Chondrocyte (in vitro differentiated cells): Measurements from ENCODE around the gene SWI5. TPM values are rescaled to one million over a fixed set of nuclear protein-coding genes. Genes with fewer than 3 reads are reported as not detected.

Experiments used
- DNase-seq: peaks from one replicate; pipeline ENCODE4 v3.0.0; 2021; ENCODE audit warnings: mixed read lengths, low spot score
- H3K27ac Mint-ChIP-seq: one replicate; pipeline ENCODE4 v1.8.0; 2021; ENCODE audit warnings: mild to moderate bottlenecking, moderate library complexity, mixed read lengths; ENCODE audit not compliant: unreplicated experiment
- H3K27me3 Mint-ChIP-seq: 2 replicates; pipeline ENCODE4 v1.8.0; 2021; ENCODE audit warnings: low read depth, mixed read lengths
- H3K36me3 Mint-ChIP-seq: 2 replicates; pipeline ENCODE4 v1.8.0; 2021; ENCODE audit warnings: low read depth, mixed read lengths
- H3K4me1 Mint-ChIP-seq: 2 replicates; pipeline ENCODE4 v1.8.0; 2021; ENCODE audit warnings: low read depth, mild to moderate bottlenecking, mixed read lengths
- H3K4me3 Mint-ChIP-seq: one replicate; pipeline ENCODE4 v1.8.0; 2021; ENCODE audit warnings: mild to moderate bottlenecking, moderate library complexity, mixed read lengths; ENCODE audit not compliant: unreplicated experiment
- H3K9me3 Mint-ChIP-seq: 2 replicates; pipeline ENCODE4 v1.8.0; 2021; ENCODE audit warnings: low read depth, mixed read lengths
- total RNA-seq: library from RNA; stranded (reverse); gene quantifications from 3 replicates; pipeline ENCODE4 v1.2.1, GENCODE V29; 2021
- TF ChIP-seq, protein P1 (sequence below): fragments of 200-600 bp; sonication (generic); IDR thresholded peaks from 2 replicates; pipeline ENCODE4 v1.5.0; 2021; ENCODE audit warnings: antibody characterized with exemption, mild to moderate bottlenecking, moderate library complexity

Gene SWI5
- total RNA-seq, 1 donor from 2014 or later, result 29.4 TPM

DNA sequence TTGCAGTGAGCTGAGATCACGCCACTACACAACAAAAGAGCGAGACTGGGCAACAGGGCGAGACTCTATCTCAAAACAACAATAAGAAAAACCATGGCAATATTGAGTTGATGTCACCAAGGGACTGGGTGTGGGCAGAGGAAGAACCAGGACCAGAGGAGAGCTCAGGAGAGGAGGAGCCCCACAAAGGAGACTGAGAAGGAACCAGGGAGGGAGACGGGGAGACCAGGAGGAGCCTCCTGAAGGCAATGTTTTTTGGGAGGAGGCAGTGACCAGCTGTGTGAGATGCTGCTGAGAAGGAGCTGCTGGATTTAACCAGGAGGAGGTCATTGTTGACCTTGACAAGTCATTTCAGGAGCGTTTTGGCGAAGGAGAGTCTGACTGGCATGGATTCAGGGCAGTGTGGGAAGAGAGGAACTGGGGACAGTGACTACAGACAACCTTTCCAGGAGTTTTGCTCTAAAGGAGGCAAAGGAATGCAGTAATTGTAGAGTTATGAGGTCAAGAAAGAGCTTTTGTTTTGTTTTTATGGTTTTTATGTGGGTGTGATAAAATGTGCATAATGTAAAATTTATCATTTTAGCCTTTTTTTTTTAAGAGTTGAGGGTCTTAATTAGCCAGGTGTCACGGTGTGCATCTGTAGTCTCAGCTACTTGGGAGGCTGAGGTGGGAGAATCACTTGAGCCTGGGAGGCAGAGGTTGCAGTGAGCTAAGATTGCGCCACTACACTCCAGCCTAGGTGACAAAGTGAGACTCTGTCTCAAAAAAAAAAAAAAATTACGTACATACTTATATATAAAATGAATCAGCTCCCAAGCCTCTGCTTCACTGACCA lies 28.3 kb downstream of the SWI5 start:
- Mint-ChIP-seq H3K9me3 (no peaks in the 10 kb centered on the region), H3K4me3 (no peak overlapping the region), H3K27ac (no peak overlapping the region), H3K4me1 (peaks cover 9% of the 10 kb centered on the region), H3K27me3 (no peaks in the 10 kb centered on the region), H3K36me3 (peaks cover 4% of the 10 kb centered on the region)
- no peak for DNase-seq
- TF ChIP-seq, protein P1, sequence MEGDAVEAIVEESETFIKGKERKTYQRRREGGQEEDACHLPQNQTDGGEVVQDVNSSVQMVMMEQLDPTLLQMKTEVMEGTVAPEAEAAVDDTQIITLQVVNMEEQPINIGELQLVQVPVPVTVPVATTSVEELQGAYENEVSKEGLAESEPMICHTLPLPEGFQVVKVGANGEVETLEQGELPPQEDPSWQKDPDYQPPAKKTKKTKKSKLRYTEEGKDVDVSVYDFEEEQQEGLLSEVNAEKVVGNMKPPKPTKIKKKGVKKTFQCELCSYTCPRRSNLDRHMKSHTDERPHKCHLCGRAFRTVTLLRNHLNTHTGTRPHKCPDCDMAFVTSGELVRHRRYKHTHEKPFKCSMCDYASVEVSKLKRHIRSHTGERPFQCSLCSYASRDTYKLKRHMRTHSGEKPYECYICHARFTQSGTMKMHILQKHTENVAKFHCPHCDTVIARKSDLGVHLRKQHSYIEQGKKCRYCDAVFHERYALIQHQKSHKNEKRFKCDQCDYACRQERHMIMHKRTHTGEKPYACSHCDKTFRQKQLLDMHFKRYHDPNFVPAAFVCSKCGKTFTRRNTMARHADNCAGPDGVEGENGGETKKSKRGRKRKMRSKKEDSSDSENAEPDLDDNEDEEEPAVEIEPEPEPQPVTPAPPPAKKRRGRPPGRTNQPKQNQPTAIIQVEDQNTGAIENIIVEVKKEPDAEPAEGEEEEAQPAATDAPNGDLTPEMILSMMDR, result no peak

DNA sequence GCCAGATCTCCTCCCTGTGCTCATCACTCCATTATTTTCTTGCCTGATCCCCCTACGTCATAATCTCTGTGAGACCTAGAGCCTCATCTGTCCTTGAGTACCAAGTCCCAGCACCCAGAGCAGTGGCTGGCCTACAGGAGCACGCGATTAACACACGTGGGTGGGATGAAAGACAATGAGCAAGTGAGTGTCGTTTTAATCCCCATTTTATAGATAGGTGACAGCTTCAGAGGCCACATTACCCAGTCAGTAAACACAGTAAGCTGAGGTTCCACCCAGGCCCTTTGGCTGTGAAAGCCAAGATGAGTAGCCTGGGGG lies 28.9 kb downstream of the SWI5 start:
- Mint-ChIP-seq H3K4me1 (peaks cover 9% of the 10 kb centered on the region), H3K27ac (no peak overlapping the region), H3K9me3 (no peaks in the 10 kb centered on the region), H3K4me3 (no peak overlapping the region), H3K27me3 (no peaks in the 10 kb centered on the region), H3K36me3 (peaks cover 7% of the 10 kb centered on the region)
- no peak for DNase-seq
- TF ChIP-seq, protein P1, result no peak

DNA sequence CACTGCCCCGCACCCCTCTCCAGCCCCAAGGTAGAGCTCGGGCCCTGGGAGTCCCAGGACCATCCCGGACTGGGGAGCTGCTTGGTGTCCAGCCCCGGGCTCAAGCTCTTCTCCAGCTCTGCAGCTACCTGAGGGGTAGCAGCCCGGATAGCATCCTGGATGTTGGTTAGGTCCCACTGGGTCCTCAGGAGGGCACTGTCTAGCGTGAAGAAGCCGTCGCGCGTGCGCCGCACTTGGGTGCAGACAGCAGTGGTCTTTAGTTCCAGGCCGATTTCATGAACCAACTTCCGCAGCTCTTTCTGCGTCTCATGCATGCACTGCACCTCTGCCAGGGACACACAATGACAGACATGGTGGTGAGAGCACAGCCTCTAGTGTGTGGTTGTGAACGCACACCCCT lies 33.5 kb downstream of the SWI5 start:
- Mint-ChIP-seq H3K4me3 (no peak overlapping the region), H3K36me3 (peaks cover 10% of the 10 kb centered on the region), H3K27ac (no peak overlapping the region), H3K9me3 (no peaks in the 10 kb centered on the region), H3K4me1 (peaks cover 4% of the 10 kb centered on the region), H3K27me3 (no peaks in the 10 kb centered on the region)
- DNase-seq, result no peak
- TF ChIP-seq, protein P1, result no peak

DNA sequence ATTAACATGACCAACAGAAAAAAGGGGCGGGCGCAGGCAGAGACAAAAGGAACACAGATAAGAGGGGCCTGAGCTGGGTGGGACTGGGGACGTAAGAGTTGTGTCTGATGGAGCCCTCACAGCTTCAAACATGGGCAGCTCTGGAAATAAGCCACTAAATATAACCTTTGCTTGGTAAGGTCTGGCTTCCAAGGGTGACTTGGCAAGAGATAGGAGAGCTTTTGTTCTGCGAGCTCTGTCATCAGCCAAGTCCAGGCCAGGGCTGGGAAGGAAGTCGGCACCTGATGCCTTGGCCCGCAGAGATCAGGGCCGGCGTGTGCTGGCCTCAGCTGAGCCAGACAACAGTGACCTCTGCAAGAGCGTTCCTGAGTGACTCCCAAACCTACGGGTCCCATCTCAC lies 34.4 kb downstream of the SWI5 start:
- H3K36me3 Mint-ChIP-seq, result peaks cover 10% of the 10 kb centered on the region

DNA sequence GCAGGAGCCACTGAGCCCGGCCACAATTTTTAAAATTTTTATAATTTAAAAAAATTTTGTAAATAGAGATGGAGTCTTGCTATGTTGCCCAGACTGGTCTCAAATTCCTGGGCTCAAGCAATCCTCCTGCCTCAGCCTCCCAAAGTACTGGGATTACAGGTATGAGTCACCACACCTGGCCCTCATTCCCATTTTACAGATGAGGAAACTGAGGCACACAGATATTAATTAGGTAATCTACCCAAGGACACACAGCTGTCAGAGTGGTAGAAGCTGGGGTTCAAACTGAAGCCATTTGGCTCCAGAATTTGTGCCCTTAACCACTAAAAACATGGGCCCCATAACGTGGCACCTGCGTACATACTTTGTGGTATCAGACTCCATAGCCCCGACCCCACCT lies 38.6 kb downstream of the SWI5 start:
- H3K27ac Mint-ChIP-seq, result no peak overlapping the region
- H3K36me3 Mint-ChIP-seq, result peaks cover 9% of the 10 kb centered on the region
- no peaks in the 10 kb centered on the region for H3K9me3 Mint-ChIP-seq
- H3K4me1 Mint-ChIP-seq, result no peaks in the 10 kb centered on the region
- TF ChIP-seq, protein P1, result no peak
- H3K4me3 Mint-ChIP-seq, result no peak overlapping the region
- no peak for DNase-seq
- H3K27me3 Mint-ChIP-seq, result no peaks in the 10 kb centered on the region

More for the DNA sequence above, 34.4 kb downstream of the SWI5 start:
- Mint-ChIP-seq H3K4me3 (no peak overlapping the region), H3K27ac (no peak overlapping the region), H3K9me3 (no peaks in the 10 kb centered on the region), H3K27me3 (no peaks in the 10 kb centered on the region), H3K4me1 (peaks cover 4% of the 10 kb centered on the region)
- TF ChIP-seq, protein P1, result no peak
- DNase-seq, result no peak
